GM21576 (cell line): ENCODE data around the gene TBC1D22A.
A peak's percentile ranks its signal among the peaks of the same experiment; 100 is the strongest.

Experiments
- ATAC-seq: cut with Tn5 transposase; IDR thresholded peaks from one replicate; pipeline ENCODE4 v1.9.1; 2021; ENCODE audit warnings: mild to moderate bottlenecking, moderate library complexity; ENCODE audit not compliant: unreplicated experiment

The TBC1D22A gene

DNA sequence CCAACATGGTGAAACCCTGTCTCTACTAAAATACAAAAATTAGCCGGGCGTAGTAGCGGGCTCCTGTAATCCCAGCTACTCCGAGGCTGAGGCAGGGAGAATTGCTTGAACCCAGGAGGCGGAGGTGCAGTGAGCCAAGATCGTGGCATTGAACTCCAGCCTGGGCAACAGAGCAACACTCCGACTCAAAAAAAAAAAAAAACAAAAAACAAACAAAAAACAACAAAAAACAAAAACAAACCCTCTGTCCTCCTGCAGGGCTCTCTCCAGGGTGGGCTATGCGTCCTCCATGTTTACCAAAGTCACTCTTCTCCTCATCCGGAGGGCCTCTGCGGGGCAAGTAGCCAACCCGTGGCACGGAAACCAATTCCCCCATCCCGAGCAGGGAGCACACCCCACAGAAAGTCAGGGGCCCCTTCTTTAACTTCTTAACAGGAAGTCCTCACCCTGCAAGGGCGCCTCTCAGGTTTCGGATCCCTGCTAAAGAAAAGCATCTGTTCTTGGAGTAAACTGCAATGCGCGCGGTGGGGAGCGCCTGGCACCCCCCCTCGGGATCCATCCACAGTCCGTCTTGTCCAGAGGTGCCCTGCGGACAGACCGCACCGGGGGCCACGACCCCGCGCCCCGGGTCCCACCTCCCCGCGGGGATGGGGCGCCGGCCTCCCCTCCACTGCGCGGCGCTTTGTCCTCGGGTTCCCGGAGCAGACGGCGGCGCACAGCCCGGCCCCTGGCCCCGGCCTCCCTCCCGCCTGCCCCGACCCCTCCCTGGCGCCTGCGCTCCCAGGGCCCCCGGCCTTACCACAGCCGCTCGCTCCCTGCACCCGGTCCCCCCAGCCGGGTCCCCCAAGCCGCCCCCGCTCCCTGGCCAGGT is 25.1 kb upstream of the TBC1D22A start:
- ATAC-seq, result peak; percentile 42

DNA sequence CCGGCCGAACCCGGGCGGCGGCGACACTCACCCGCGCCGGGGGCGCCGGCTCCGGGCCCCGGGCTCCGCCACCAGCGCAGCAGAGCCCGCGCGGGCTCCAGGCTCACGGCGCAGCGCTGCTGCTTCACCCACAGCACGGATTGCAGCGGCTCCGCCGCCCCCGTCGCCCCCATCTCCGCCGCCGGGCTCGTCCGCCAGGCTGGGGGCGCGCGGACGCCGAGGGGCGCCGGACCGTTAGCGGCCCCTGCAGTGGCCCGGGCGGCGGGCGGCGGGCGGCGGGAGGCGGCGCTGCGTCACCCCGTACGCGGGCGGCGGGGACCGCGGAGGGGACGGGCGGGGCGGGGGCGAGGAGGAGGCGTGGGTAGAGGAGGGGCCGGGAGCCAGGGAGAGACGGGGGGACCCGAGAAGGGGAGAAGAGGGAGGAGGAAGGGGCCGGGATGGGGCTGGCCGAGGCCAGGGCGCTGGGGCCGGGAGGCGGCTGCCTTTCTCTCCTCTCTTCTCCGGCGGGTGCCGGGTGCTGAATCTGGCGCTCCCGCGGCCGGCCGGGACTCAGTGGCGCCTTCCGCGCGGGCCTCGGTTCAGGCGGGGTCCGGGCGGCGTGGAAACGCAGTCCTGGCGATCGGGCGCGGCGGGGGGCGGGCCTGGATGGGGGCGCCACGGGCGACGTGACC is 24.3 kb upstream of the TBC1D22A start, which contains the start of gene CERK:
CERK (minus strand) TSS at position 277 of the 671 bp plus-strand sequence; CDS start at position 173, 104 bp downstream.
- ATAC-seq, result peak; percentile 29

DNA sequence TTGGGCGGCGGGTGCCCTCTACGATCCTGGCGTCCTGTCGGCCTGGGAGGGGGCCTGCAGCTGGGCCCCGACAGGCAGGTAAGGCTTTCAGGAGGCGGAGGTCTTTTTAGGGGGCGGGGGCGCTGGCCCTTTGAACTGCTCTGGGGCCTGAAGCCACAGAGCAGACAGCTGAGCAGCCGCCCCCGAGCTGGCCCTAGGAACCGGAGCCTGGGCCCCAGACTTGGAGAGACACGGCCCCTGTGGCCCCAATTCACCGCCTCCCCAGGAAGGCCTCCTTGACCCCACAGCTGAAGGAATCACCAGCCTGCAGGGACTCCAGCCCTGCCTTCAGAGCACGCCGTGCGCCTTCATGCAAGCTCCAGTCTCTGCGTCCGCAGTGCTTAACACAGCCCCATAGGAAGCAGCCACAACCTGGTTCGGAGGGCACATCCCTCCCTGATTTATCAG is 23.8 kb upstream of the TBC1D22A start:
- ATAC-seq, result peak; percentile 3

DNA sequence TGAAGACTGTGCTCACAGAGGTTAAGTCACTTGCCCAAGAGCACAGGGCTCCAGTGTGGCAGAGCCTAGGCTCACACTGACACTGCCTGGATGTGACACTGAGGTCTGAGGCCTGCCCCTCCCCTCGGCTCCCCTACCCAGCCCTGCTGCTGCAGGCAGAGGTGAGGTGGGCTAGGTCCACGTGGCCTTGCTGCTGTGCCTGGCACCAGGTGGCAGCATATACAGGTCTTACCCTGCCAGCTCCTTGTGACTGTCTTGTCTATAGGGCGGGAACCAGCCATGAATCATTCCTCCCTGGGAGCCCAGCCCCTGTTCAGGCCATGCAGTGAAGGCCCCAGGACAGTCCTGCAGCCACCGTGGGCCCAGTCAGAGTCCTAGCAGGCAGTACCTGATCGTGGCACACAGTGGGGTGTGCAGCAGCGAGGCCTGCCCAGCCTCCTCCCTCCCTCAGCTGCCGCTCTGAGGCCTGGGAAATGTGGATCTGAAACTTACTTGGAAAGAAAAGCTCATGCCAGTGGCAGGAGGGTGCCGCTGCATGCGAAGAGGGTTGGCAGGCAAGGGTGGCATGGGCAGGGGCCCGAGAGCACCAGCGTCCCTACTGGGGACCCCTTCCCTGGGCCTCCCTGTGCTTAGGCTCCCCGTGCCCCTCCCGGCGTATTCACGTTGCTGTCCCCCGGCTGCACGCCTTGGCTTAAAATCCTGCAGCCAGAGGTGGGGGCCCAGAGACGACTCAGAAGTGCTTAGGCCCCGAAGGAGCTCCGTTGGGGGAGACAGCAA is 23.2 kb upstream of the TBC1D22A start:
- no peak for ATAC-seq

DNA sequence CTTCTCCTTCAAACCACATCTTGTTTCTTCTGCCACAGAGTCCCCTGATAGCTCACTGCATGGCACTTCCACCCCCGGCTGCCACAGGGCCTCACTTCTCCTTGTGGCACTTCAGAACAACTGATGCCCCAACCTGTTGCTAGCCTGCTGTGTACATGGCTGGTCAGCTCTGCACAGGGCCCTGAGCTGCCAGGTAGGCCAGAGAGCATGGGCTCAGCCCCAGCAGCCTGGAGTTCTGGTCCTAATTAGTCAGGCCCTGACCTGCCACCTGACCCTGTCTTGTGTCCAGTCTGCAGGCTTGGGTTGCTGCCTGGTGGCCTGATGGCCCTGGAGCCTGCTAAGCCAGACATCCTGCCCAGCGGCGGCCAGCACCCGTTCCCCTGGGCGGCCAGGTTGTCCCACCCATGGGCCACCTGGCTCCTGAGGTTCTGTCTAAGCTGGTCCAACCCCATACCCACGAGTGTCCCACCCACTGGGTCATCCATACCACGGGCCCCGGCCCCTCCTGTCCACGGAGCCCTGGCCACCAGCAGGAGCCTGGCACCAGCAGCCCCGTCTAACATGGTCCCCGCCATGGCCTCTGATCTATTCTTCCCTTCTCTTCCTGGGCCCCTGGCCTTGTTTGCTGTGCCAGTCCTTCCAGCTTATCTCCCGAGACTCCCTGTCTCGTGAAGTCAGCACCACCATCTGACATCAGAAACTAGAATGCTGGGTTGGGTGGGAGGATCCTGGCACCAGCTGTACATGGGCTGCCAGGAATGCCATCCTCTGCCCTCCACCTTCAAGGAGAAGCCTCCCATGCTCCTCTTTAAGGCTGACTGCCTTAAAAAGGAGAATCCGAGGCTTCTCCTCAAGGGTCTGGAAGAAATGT is 21.3 kb upstream of the TBC1D22A start:
- no peak for ATAC-seq

DNA sequence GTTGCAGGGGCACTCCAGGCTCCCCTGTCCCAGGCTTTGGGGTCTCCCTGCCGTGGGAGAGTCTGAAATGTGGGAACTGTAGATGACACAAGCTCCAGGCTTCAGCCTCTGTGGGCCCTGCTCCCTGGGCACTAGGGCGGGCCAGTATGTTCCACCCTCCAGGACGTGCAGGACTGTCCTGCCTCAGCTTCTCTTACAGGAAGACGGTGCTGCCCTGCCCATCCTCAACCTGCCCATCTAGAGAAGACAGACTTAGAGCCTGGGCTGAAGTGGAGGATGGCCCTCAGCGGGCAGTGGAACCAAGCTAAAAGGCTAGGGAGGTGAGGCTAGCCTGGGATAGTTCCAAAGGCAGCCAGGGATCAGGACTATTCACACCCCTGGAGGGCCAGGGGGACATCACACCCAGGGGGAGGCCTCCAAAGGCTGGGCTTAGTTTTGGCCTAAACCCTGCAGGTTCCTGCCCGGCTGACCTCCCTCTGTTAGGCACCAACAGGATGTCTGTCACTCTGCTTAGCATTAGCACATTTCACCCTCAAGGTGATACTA is 20.4 kb upstream of the TBC1D22A start:
- ATAC-seq, result no peak

DNA sequence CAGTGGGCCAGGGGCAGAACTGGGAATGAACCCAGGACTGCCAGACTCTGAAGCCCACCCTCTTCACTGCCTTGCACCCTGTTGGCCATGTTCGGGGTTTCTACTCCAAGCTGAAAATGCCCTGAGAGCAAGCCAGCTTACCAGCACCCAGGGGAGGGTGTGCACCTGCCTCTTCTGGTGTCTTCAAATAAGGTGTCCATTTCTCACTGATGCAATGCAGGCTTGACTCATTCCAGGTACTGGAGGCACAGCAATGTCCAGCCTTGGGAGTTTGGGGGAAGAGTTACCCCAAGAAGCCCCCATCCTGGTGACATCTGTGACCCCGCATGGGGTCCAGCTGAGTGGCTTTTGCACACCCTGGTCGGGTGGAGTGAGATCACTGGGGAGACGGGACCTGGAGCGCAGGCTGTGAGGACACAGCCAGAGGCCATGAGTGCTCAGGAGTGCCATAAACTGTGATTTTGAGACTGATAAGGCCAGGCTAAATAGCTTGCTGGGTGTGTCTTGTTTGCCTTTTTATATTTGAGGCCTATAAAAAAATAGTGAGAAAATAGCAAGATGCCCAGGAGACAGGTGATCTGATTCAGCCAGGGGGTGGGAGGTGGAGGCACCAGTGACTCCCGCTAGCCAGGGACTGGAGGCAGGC is 19.8 kb upstream of the TBC1D22A start:
- no peak for ATAC-seq

DNA sequence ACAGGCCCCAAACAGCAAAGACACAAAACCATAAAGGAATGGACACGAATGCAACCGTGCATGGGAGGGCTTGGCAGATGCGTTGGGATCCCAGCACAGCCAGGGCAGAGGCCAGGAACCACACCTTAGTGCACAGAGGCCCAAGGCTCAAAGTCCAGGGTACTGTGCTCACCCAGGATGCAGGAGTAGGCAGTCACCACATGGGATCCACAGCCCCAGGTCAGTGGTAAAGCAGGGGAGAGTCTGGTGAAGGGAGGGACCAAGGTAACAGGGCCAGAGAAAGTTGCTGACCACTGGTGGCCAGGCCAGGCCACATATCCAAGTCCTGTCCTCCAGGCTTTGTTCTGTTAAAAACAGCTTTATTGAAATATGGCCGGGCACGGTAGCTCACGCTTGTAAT is 17.9 kb upstream of the TBC1D22A start:
- no peak for ATAC-seq

DNA sequence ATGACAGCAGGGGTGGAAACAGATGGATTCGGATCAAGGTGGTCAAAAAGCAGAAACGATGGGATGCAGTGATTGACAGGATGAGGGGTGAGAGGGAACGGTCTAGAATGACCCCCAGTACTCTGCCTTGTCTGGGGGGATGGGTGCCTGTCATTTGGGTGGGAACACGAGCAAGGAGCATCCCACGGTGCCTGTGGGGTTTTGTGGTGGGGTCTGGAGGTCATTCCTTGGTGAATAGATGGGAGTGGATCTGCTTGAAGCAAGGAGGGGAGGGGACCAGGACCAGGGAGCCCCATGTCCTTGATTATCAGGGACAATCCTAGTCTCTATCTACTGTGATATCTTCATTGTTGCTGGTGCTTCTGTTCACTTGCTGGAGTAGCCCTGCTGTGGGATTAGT is 16.3 kb upstream of the TBC1D22A start:
- no peak for ATAC-seq

DNA sequence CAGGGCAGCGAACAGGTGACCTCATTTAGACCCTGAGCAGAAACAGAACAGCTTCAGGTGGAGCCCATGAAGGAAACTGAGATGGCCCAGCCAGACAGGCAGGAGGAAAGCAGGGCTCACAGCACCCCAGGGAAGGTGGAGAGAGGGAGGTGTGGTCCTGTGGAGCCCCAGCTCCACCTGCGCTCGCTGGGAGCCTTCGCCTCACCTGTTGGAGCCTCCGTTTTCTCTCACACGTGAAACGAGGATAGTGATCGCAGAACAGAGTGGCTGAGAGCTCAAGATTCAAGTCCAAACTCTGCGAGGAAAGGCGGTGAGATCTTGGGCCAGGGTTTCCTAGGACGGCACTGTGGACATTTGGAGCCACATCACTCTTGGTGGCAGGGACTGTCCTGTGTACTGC is 15.8 kb upstream of the TBC1D22A start:
- ATAC-seq, result no peak

DNA sequence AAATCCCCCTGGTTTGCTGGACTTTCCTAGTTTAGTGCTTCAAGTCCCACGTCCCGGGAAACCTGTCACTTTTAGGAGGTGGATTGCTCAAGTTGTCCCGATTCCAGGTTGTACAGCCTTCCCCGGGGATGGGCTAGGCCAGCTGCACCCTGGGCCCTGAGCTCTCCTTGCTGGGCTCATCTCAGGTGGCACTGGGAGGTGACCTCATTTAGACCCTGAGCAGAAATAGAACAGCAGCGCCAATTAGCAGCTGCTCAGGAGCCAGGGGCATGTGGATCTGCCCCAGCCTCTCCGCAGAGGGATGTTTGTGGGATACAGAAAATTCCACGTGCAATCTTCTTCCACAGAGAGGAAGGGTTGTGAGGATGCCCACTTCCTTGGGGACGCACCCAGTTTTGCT is 14.8 kb upstream of the TBC1D22A start:
- no peak for ATAC-seq

DNA sequence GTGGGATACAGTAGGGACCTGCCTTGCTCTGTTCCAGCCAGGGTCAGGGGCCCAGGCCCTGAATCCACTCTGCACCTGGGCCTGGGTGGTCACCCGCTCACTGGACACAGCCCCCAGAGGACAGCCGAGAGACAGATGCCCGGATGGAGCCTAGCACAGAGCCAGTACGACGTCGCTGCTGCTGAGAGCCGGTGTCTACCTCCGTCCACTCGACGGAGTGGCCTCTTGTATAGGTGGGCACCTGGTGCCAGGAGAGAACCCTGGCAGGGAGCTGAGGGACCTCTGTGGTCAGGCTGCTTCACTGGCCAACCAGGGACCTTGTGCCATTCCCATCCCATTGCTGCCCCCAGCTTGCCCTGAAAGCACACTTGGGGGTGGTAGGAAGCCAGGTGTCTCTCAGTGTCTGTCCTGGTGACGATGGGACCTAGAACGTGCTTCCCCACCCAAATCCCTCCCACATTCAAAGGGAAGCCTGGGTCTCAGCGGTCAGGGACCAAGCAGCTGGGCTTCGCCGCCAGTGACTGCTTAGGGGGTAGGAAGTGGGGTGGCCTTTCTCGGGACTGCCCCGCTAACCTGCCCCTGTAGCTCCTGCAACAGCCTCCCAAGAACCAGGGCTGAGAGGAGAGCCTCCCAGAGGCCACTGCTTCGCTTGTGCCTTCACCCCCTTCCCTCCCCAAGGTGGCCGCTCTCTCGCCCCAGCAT is 14.1 kb upstream of the TBC1D22A start:
- ATAC-seq, result no peak

DNA sequence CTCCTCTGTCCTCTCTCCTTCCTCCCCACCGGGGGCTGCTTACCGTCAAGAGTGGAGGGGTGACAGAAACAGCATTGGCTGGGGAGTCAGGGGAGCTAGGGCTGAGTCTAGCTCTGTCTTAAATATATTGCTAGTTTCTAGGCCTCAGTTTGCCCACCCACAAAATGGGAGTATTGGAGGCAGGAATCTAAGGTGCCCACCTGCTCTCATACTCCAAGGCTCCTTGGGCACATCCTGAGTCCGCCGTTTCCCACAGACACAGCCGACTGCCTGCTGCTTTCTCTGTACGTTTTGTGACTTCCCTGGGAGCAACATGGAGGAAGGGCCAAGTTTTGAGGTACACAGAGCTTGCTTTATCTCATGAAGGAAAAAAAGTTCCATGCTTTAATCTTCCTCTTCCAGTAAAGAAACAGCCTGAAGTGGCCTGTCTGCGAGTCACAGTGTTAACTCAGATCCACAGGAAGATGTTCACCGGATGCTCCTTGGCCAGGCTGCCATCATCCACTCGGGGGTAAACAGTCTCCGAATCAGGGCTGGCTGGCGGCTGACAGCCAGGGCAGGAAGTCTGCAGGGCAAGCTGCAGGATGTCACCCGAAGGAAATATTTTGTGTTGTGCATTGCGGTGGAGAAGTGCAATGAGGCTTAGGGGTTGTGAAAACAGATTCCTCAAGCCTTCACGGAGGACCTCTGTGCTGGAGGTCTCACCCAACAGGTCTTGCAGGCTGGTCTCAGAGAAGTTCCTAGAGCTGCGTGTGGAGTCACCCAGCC is 13.4 kb upstream of the TBC1D22A start:
- ATAC-seq, result no peak

DNA sequence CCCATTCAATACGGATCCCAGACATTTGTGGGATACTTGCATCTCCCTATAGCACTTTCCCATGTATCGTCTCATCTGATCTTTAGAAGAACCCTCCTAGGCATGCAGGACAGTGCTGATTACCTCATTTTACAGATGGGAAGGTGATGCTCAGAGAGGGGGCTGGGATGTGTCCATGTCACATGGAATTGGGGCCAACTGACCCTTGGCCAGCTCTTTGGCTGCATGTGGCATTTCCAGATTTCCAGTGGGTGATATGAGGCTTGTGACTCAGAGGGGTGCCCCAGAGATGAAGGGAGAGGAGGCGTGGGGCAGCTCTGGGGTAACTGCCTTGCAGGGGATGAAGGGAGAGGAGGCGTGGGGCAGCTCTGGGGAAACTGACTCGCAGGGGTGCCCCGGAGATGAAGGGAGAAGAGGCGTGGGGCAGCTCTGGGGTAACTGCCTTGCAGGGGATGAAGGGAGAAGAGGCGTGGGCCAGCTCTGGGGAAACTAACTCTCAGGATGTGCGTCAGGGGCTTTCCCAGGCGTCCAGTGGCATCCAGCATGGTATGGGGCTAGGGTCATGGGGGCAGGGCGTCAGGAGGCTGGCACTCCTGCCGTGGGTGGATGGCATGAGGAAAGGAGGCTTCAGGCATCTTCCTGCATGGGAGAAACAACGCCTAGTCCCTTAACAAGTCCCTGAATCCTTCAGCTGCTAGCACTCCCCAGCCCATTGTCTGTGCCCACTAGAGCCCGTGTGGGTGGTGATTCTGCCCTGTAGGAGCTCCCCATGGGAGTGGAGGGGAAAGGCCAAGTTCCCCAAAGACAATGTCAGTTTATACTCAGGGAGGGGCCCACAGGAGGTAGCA is 12.5 kb upstream of the TBC1D22A start:
- no peak for ATAC-seq

DNA sequence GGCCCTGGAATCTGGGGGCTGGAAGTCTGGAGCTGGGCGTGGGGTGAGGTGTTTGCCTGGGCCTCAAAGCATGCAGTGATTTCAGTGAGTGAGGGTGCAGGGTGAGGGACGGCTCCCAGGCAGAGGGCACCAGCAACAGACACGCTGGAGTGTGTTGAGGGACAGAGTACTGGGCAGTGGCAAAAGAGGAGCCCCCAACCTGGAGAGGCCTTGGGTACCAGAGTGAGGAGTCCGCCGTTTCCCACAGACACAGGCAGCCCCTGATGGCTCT is 12.0 kb upstream of the TBC1D22A start:
- ATAC-seq, result no peak

DNA sequence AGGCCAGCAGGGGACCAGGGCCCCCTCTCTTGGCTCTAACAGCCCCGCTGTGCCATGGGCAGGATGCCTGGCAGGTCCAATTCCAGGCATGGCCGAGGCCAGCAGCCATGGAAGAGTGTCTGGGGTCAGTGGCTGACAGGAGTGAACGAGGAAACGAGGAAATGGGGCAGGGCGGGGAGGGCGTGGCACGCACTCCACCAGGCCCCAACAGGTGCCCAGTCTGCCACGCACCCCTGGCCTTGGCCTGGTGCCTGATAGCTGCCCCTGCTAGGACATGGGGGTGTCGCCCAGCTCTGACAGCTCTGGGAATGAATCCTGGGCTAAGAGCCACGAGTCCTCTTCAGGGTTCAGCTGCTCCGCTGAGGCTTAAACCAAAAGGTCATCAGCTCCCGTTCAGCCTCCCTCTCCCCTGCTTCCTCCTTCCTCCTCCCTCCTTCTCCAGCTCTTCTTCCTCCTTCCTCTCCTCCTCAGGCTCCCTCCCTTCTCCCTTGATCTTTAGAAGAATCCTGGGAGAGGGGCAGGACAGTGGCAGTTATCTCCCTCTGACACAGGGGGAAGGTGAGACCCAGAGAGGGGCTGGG is 11.5 kb upstream of the TBC1D22A start:
- no peak for ATAC-seq

DNA sequence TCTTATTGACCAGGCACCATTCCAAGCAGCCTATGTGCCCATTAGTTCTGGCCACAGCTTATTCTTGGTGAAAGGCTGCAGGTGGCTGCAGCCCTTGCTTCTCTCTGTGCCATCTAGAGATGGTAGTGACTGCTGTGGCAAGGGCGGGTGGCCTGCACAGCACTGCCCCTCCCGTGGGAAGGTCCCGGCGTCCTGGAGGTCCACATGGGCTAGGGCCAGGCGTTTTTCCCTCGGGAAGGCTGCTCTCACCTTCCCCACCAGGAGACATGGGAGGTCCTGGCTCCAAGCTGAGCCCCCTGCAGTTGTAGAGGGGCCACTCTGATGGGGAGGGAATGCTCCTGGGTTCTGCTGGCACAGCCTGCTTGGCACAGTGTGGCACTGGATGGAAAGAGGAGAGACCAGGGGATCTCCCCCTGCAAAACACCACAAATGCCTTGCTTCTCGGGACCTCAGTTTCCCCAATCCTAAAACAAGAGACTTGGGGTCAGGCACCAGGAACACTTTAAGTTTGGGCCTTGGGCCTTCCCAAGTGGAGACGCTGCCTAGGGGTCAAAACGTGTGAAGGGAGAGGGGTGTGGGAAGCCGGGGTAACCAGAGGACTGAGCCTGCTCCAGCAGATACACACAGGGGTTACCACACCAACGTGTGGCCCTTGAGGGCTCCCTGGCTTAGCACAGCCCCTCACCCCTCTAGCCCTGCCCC is 10.0 kb upstream of the TBC1D22A start:
- no peak for ATAC-seq
